K562 (cell line): ENCODE measurements around the gene IDI2. TPM values are rescaled to one million over a fixed set of nuclear protein-coding genes. Genes with fewer than 3 reads are reported as not detected.

ENCODE experiments used
- ARID1B ChIP-seq: fragments of 450-650 bp; IDR thresholded peaks from 2 replicates; pipeline ENCODE4 v1.6.1; 2016; ENCODE audit warnings: antibody characterized with exemption, mild to moderate bottlenecking, inconsistent platforms
- BRCA1 ChIP-seq, 2 experiments: fragments of 450-650 bp in 1 of 2; sonication (generic) in 1 of 2; formaldehyde crosslinking in 1 of 2; IDR thresholded peaks; 2 replicates each; pipeline versions ENCODE4 v1.5.0 to v1.6.1; 2017 to 2020; ENCODE audit warnings: mild to moderate bottlenecking in 1 of 2, missing genetic modification reagents in 1 of 2
- BRD4 ChIP-seq: fragments of 200-600 bp; sonication (generic); IDR thresholded peaks from 2 replicates; pipeline ENCODE4 v1.6.1; 2017; ENCODE audit warnings: inconsistent platforms
- BRD9 ChIP-seq: fragments of 450-650 bp; IDR thresholded peaks from 2 replicates; pipeline ENCODE4 v1.6.1; 2018; ENCODE audit warnings: low read depth; ENCODE audit not compliant: partially characterized antibody
- CBX5 ChIP-seq: IDR thresholded peaks from 2 replicates; pipeline ENCODE4 v1.6.1; 2014; ENCODE audit warnings: low read depth, borderline replicate concordance
- COPS2 ChIP-seq: fragments of 450-650 bp; conservative IDR thresholded peaks from 2 replicates; pipeline ENCODE4 v1.6.1; 2016; ENCODE audit warnings: mild to moderate bottlenecking, moderate library complexity
- ETS1 ChIP-seq: conservative IDR thresholded peaks from 2 replicates; pipeline ENCODE4 v1.6.1; 2011; ENCODE audit warnings: low read depth, mild to moderate bottlenecking, low read length; ENCODE audit not compliant: control insufficient read depth
- IFI16 ChIP-seq: fragments of 250-450 bp; sonication (Bioruptor Pico); IDR thresholded peaks from 2 replicates; pipeline ENCODE4 v2.1.2; 2022; ENCODE audit warnings: mild to moderate bottlenecking, inconsistent platforms
- KDM4B ChIP-seq, 2 experiments: fragments of 450-650 bp in 1 of 2; sonication (generic) in 1 of 2; IDR thresholded peaks; 2 replicates each; pipeline ENCODE4 v1.6.1; 2016 to 2017; ENCODE audit warnings: borderline replicate concordance in 2 of 2, antibody characterized with exemption in 1 of 2, low read depth in 1 of 2, mild to moderate bottlenecking in 1 of 2
- KHSRP ChIP-seq: fragments of 450-650 bp; IDR thresholded peaks from 2 replicates; pipeline ENCODE4 v1.6.1; 2017
- MTA2 ChIP-seq: fragments of 450-650 bp; IDR thresholded peaks from 2 replicates; pipeline ENCODE4 v1.6.1; 2016; ENCODE audit warnings: low read depth
- MYNN ChIP-seq, 2 experiments: sonication (generic); formaldehyde crosslinking in 1 of 2; IDR thresholded peaks; 2 replicates each; pipeline versions ENCODE4 v1.5.0 to v1.6.1; 2016 to 2020; ENCODE audit warnings: antibody characterized with exemption in 1 of 2, missing genetic modification reagents in 1 of 2
- NONO ChIP-seq, 2 experiments: fragments of 200-400 bp in 1 of 2; fragments of 450-650 bp in 1 of 2; formaldehyde crosslinking in 1 of 2; IDR thresholded peaks; 2 replicates each; pipeline ENCODE4 v1.6.1; 2017; ENCODE audit warnings: low read depth in 2 of 2, mild to moderate bottlenecking in 2 of 2, moderate library complexity in 2 of 2, low read length in 1 of 2
- NR2C1 ChIP-seq, 2 experiments: fragments of 450-650 bp; IDR thresholded peaks; 2 replicates each; pipeline ENCODE4 v1.6.1; 2017; ENCODE audit warnings: mild to moderate bottlenecking in 2 of 2, antibody characterized with exemption in 1 of 2, inconsistent platforms in 1 of 2, missing compliant biosample characterization in 1 of 2, missing genetic modification characterization in 1 of 2
- NR2C2 ChIP-seq, 2 experiments: fragments of 200-800 bp in 1 of 2; sonication (Bioruptor generic) in 1 of 2; sonication (generic) in 1 of 2; formaldehyde crosslinking in 1 of 2; IDR thresholded peaks; 2 replicates each; pipeline versions ENCODE4 v1.6.1 to v1.8.0; 2016 to 2022; ENCODE audit warnings: mild to moderate bottlenecking in 1 of 2, missing compliant biosample characterization in 1 of 2, missing genetic modification characterization in 1 of 2, missing genetic modification reagents in 1 of 2
- NR4A1 ChIP-seq, 2 experiments: fragments of 250-450 bp in 1 of 2; fragments of 450-650 bp in 1 of 2; sonication (Bioruptor Pico) in 1 of 2; IDR thresholded peaks; 2 replicates each; pipeline versions ENCODE4 v1.4.0 to v1.6.1; 2016 to 2020; ENCODE audit warnings: mild to moderate bottlenecking in 2 of 2, missing compliant biosample characterization in 1 of 2, missing genetic modification characterization in 1 of 2, moderate library complexity in 1 of 2
- SRF ChIP-seq, 2 experiments: fragments of 250-450, 450-650 bp in 1 of 2; sonication (Bioruptor Pico) in 1 of 2; sonication (generic) in 1 of 2; formaldehyde crosslinking; IDR thresholded peaks; 2 replicates each; pipeline versions ENCODE4 v1.5.0 to v1.5.1; 2020 to 2022; ENCODE audit warnings: mild to moderate bottlenecking in 1 of 2, missing genetic modification reagents in 1 of 2
- TSHZ1 ChIP-seq: fragments of 250-450 bp; sonication (Bioruptor Pico); IDR thresholded peaks from 2 replicates; pipeline ENCODE4 v1.4.0; 2020; ENCODE audit warnings: mild to moderate bottlenecking, moderate library complexity
- YY1 ChIP-seq, 3 experiments: IDR thresholded peaks; 2 replicates each; pipeline ENCODE4 v1.6.1; 2011; ENCODE audit warnings: low read length in 2 of 3, mild to moderate bottlenecking in 2 of 3, moderate library complexity in 2 of 3, borderline replicate concordance in 1 of 3, control low read depth in 1 of 3, low read depth in 1 of 3; ENCODE audit not compliant: insufficient read depth in 3 of 3, insufficient replicate concordance in 2 of 3, control insufficient read depth in 1 of 3, insufficient read length in 1 of 3; ENCODE audit errors: extremely low read depth in 1 of 3
- ZNF174 ChIP-seq: fragments of 250-450 bp; sonication (Bioruptor Pico); IDR thresholded peaks from 2 replicates; pipeline ENCODE4 v1.4.0; 2020; ENCODE audit warnings: mild to moderate bottlenecking
- ZNF507 ChIP-seq: conservative IDR thresholded peaks from 2 replicates; pipeline ENCODE4 v1.6.1; 2017; ENCODE audit warnings: missing genetic modification characterization, missing compliant biosample characterization
- ZSCAN32 ChIP-seq: fragments of 450-650 bp; formaldehyde crosslinking; IDR thresholded peaks from 2 replicates; pipeline ENCODE4 v1.4.0; 2020; ENCODE audit warnings: mild to moderate bottlenecking, moderate library complexity
- polyA plus RNA-seq, 8 experiments: library from polyadenylated mRNA; depleted of rRNA in 4 of 8; stranded (reverse) in 5 of 8; unstranded in 3 of 8; fragments of >200 nt; fragmentation: Nextera tagmentation in 2 of 8; fragmentation: Illumina TruSeq in 1 of 8; extraction: Ambion mirVana in 2 of 8; extraction: Trizol in 1 of 8; gene quantifications; 2 replicates each; pipeline versions ENCODE4 v1.2.1 to v1.2.3, GENCODE V29; 2011 to 2014; ENCODE audit warnings: inconsistent platforms in 1 of 8, missing spikeins in 1 of 8
- total RNA-seq, 7 experiments: library from RNA; depleted of rRNA in 6 of 7; stranded (reverse); fragments of >200 nt in 6 of 7; fragmentation: Illumina TruSeq in 2 of 7; extraction: Trizol in 2 of 7; gene quantifications; 2 replicates each; pipeline versions ENCODE4 v1.2.1 to v1.2.3, GENCODE V29; 2011 to 2021; ENCODE audit warnings: low replicate concordance in 1 of 7

IDI2 gene
- total and polyA plus RNA-seq, 9 of the 15 experiments (the other 6 are each of a cell fraction or from before 2014, with no cell fraction given), result not detected

- TF ChIP-seq KHSRP, result 0 out of 2 replicates have a peak, but pooled peaks have one; percentile 42
- TF ChIP-seq SRF (CRISPR knock-in tag; IDR thresholded peaks at IDR 0.05), result peak; percentile 54 to 73; a peak in 1 of 4 replicates
- no peak for TF ChIP-seq MTA2
- TF ChIP-seq NR2C1 (IDR thresholded peaks at IDR 0.05), result no peak
- TF ChIP-seq NR2C1 (tag; IDR thresholded peaks at IDR 0.05), result peak; percentile 61; the same call in 1 of the 2 replicates
- no peak; a peak in 1 of 4 replicates for TF ChIP-seq KDM4B (IDR thresholded peaks at IDR 0.05; ENCODE audit: borderline replicate concordance in 2 of 2, low read depth in 1 of 2)
- TF ChIP-seq BRD9, result no peak
- no peak for TF ChIP-seq ZSCAN32
- no peak for TF ChIP-seq MYNN (IDR thresholded peaks at IDR 0.05)
- no peak for TF ChIP-seq MYNN (CRISPR knock-in tag; IDR thresholded peaks at IDR 0.05)
- TF ChIP-seq BRCA1 (IDR thresholded peaks at IDR 0.05), result no peak
- no peak for TF ChIP-seq BRCA1 (CRISPR knock-in tag; IDR thresholded peaks at IDR 0.05)
- TF ChIP-seq NR4A1 (CRISPR knock-in tag; IDR thresholded peaks at IDR 0.05), result peak; percentile 51; the same call in 1 of the 2 replicates
- no peak for TF ChIP-seq NR4A1 (tag; IDR thresholded peaks at IDR 0.05)
- no peak for TF ChIP-seq CBX5
- peak; percentile 81 for TF ChIP-seq NR2C2 (CRISPR knock-in tag; IDR thresholded peaks at IDR 0.05)
- peak; percentile 93 for TF ChIP-seq NR2C2 (tag; IDR thresholded peaks at IDR 0.05)
- TF ChIP-seq ARID1B, result no peak
- peak in 1 of 2 experiments; percentile 94; a peak in 2 of 4 replicates for TF ChIP-seq NONO (IDR thresholded peaks at IDR 0.05; ENCODE audit: low read depth in 2 of 2, low read length in 1 of 2)
- TF ChIP-seq COPS2, result no peak
- peak in 2 of 3 experiments; percentile 51 to 60 for TF ChIP-seq YY1 (IDR thresholded peaks at IDR 0.05; ENCODE audit: borderline replicate concordance in 1 of 3, control insufficient read depth in 1 of 3, extremely low read depth in 1 of 3, insufficient read depth in 3 of 3, insufficient read length in 1 of 3, insufficient replicate concordance in 2 of 3, low read depth in 1 of 3, low read length in 2 of 3)
- peak; percentile 45; the same call in 1 of the 2 replicates for TF ChIP-seq BRD4
- TF ChIP-seq IFI16, result no peak
- no peak for TF ChIP-seq ZNF174 (CRISPR knock-in tag)
- no peak for TF ChIP-seq TSHZ1 (CRISPR knock-in tag)
- TF ChIP-seq ZNF507 (tag), result no peak
- TF ChIP-seq ETS1, result peak; percentile 10; the same call in 1 of the 2 replicates
Observed at GRCh38 chr10:1048732-1049424, 23.2 kb upstream of the IDI2 start, which contains the start of gene IDI1 (continued).
